ENCODE measurements around the gene GRIA1. TPM values are rescaled to one million over a fixed set of nuclear protein-coding genes. Genes with fewer than 3 reads are reported as not detected.

Gene GRIA1
- total RNA-seq, 3 donors from 2014 or later = 0.10 to 0.54 TPM; not detected in 1

- no peak for DNase-seq
- H3K4me3 ChIP-seq = no peak overlapping the region
- no peak for ATAC-seq
- intact Hi-C loops (cut with DNase I, micrococcal nuclease) = no loop called here
- H3K36me3 ChIP-seq (ENCODE audit: low read depth) = no peaks in the 10 kb centered on the region
- no peaks in the 10 kb centered on the region for H3K4me1 ChIP-seq (ENCODE audit: low read depth)
- peaks cover 11% of the 10 kb centered on the region for H3K9me3 ChIP-seq
- no peak for TF ChIP-seq CTCF (IDR thresholded peaks at IDR 0.05)
These were observed 263.4 kb downstream of the GRIA1 start for GRCh38 chr5:153753645-153754432.

- no peak for TF ChIP-seq CTCF (IDR thresholded peaks at IDR 0.05)
- H3K4me3 ChIP-seq = no peak overlapping the region
- no peak for ATAC-seq
- H3K36me3 ChIP-seq (ENCODE audit: low read depth) = no peaks in the 10 kb centered on the region
- intact Hi-C loops (cut with DNase I, micrococcal nuclease) = no loop called here
- no peaks in the 10 kb centered on the region for H3K4me1 ChIP-seq (ENCODE audit: low read depth)
- no peak for DNase-seq
- H3K9me3 ChIP-seq = peaks cover 11% of the 10 kb centered on the region
These were observed 265.5 kb downstream of the GRIA1 start for GRCh38 chr5:153755913-153756500.

- ATAC-seq = no peak
- TF ChIP-seq CTCF (IDR thresholded peaks at IDR 0.05) = no peak
- Histone ChIP-seq H3K9me3 (peaks cover 11% of the 10 kb centered on the region), H3K36me3 (ENCODE audit: low read depth) (no peaks in the 10 kb centered on the region), H3K4me1 (ENCODE audit: low read depth) (no peaks in the 10 kb centered on the region), H3K4me3 (no peak overlapping the region)
- DNase-seq = no peak
- intact Hi-C loops (cut with DNase I, micrococcal nuclease) = no loop called here
These were observed 266.1 kb downstream of the GRIA1 start for GRCh38 chr5:153756540-153756939.

GRCh38 chr5:153765987-153766386 lies 275.5 kb downstream of the GRIA1 start:
- Histone ChIP-seq H3K4me3 (no peak overlapping the region), H3K36me3 (ENCODE audit: low read depth) (no peaks in the 10 kb centered on the region), H3K9me3 (no peaks in the 10 kb centered on the region), H3K4me1 (ENCODE audit: low read depth) (no peaks in the 10 kb centered on the region)
- TF ChIP-seq CTCF (IDR thresholded peaks at IDR 0.05) = no peak
- intact Hi-C loops (cut with DNase I, micrococcal nuclease) = no loop called here
- ATAC-seq = no peak
- no peak for DNase-seq

GRCh38 chr5:153767221-153768188 lies 277.0 kb downstream of the GRIA1 start:
- H3K4me3 ChIP-seq = no peak overlapping the region
- H3K9me3 ChIP-seq = no peaks in the 10 kb centered on the region
- no peak for TF ChIP-seq CTCF (IDR thresholded peaks at IDR 0.05)
- intact Hi-C loops (cut with DNase I, micrococcal nuclease) = no loop called here
- H3K36me3 ChIP-seq (ENCODE audit: low read depth) = no peaks in the 10 kb centered on the region
- H3K4me1 ChIP-seq (ENCODE audit: low read depth) = no peaks in the 10 kb centered on the region
- no peak for DNase-seq
- no peak for ATAC-seq
